Measurements from ENCODE around the gene IKZF3. TPM values are rescaled to one million over a fixed set of nuclear protein-coding genes. Genes with fewer than 3 reads are reported as not detected.

Gene IKZF3
- total RNA-seq, 1 experiment from 2014 or later, result 0.81 TPM

- TF ChIP-seq ZMAT4 (CRISPR knock-in tag; IDR thresholded peaks at IDR 0.05) (no peak), SMAD3 (CRISPR knock-in tag; IDR thresholded peaks at IDR 0.05; ENCODE audit: borderline replicate concordance) (no peak), CREB1 (CRISPR knock-in tag; IDR thresholded peaks at IDR 0.05) (no peak), KAT7 (CRISPR knock-in tag; IDR thresholded peaks at IDR 0.05; ENCODE audit: borderline replicate concordance) (no peak), ZNF317 (CRISPR knock-in tag; IDR thresholded peaks at IDR 0.05; ENCODE audit: borderline replicate concordance, low read depth) (no peak), IRF2 (CRISPR knock-in tag; IDR thresholded peaks at IDR 0.05; ENCODE audit: borderline replicate concordance, low read depth) (no peak), TEAD1 (CRISPR knock-in tag; IDR thresholded peaks at IDR 0.05) (no peak), TEAD4 (CRISPR knock-in tag; IDR thresholded peaks at IDR 0.05) (no peak)
These were observed 43.1 kb downstream of the IKZF3 start (continued) for GRCh38 chr17:39820987-39821386.

- ChIA-PET CTCF (interaction anchor here (0.7 to 1.4 kb wide), 5 partner anchors 14 to 199 kb away, joined by 3 to 7 read pairs (median 4); partner anchors contain the start of genes GSDMA and PSMD3), POLR2A (no interaction called here)
- H3K27ac Mint-ChIP-seq, result no peak overlapping the region
- no peak for TF ChIP-seq USF1 (CRISPR knock-in tag; IDR thresholded peaks at IDR 0.05)
- TF ChIP-seq ESRRA (CRISPR knock-in tag; IDR thresholded peaks at IDR 0.05; ENCODE audit: borderline replicate concordance), result no peak
- TF ChIP-seq CTCF (IDR thresholded peaks at IDR 0.05), result no peak
- no peak for TF ChIP-seq GTF2I (CRISPR knock-in tag; conservative IDR thresholded peaks at IDR 0.05)
- TF ChIP-seq NR1H2 (CRISPR knock-in tag; IDR thresholded peaks at IDR 0.05), result no peak
- TF ChIP-seq E2F4 (CRISPR knock-in tag; IDR thresholded peaks at IDR 0.05; ENCODE audit: borderline replicate concordance, low read depth), result no peak
- TF ChIP-seq MYBL2 (CRISPR knock-in tag; IDR thresholded peaks at IDR 0.05), result no peak
- no peak for TF ChIP-seq SMAD3 (CRISPR knock-in tag; IDR thresholded peaks at IDR 0.05; ENCODE audit: borderline replicate concordance)
- TF ChIP-seq FOXK1 (CRISPR knock-in tag; IDR thresholded peaks at IDR 0.05), result no peak
- no peak for TF ChIP-seq MLX (CRISPR knock-in tag; IDR thresholded peaks at IDR 0.05)
- no peak for TF ChIP-seq RORB (CRISPR knock-in tag; IDR thresholded peaks at IDR 0.05)
- no peak for TF ChIP-seq IRF2 (CRISPR knock-in tag; IDR thresholded peaks at IDR 0.05; ENCODE audit: borderline replicate concordance, low read depth)
- no peak for TF ChIP-seq ZNF317 (CRISPR knock-in tag; IDR thresholded peaks at IDR 0.05; ENCODE audit: borderline replicate concordance, low read depth)
- TF ChIP-seq ZNF396 (CRISPR knock-in tag; IDR thresholded peaks at IDR 0.05; ENCODE audit: borderline replicate concordance), result no peak
- TF ChIP-seq ATF1 (CRISPR knock-in tag; IDR thresholded peaks at IDR 0.05), result no peak
- ATAC-seq, result no peak; the same call in 1 of the 2 replicates
- DNase-seq (ENCODE audit: low spot score), result no peak
- H3K36me3 Mint-ChIP-seq, result peaks cover 26% of the 10 kb centered on the region
- peaks cover 23% of the 10 kb centered on the region for H3K27me3 Mint-ChIP-seq (ENCODE audit: low read depth)
- H3K9me3 Mint-ChIP-seq, result peaks cover 38% of the 10 kb centered on the region
- H3K4me1 Mint-ChIP-seq, result 0 out of 2 replicates have a peak, but pooled peaks cover 3% of the 10 kb centered on the region
- no peak overlapping the region for H3K4me3 Mint-ChIP-seq
These were observed 43.6 kb downstream of the IKZF3 start for GRCh38 chr17:39820541-39820940.
